Islet precursor cell (in vitro differentiated cells): ENCODE results near the gene FN1.

Experiments used
- DNase-seq: peaks from one replicate; pipeline ENCODE4 v3.0.0-alpha.2; 2018

Gene FN1

DNA sequence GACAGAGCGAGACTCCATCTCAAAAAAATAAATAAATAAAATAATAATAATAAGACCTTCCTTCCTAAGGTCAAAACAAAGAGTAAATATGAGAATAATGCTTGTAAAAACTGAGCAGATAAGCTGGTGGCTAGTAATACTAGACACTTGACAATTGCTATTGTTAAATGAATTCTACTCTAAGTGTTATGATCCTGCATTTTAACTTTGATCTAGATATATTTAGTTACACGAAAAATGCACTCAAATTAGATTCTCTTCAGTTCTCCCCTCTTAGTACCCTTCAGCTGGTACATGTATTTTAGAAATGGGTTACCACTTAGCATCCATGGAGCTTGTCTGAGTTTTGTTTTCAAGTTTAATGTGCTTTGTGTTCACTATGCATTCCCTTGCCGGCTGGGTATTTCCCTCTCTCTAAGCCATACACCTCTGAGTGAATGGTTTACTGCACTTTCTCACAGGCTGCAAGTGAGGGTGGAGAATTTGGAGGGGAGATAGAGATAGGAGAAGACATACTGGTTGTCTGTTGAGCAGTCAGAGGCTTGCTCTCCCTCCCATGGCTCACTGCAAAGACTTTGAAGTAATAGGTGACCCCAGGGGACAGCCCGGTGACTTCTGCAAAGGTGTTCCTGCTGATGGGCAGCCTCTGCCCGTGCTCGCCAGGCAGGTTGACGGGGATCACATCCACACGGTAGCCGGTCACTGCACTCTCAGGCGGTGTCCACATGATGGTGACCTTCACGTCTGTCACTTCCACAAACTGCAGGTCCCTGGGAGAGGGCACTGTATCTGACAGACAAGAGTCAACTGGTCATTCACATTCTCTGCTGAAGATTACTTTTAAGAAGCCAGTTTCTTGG, 29.9 kb downstream of the FN1 start:
- no peak for DNase-seq

DNA sequence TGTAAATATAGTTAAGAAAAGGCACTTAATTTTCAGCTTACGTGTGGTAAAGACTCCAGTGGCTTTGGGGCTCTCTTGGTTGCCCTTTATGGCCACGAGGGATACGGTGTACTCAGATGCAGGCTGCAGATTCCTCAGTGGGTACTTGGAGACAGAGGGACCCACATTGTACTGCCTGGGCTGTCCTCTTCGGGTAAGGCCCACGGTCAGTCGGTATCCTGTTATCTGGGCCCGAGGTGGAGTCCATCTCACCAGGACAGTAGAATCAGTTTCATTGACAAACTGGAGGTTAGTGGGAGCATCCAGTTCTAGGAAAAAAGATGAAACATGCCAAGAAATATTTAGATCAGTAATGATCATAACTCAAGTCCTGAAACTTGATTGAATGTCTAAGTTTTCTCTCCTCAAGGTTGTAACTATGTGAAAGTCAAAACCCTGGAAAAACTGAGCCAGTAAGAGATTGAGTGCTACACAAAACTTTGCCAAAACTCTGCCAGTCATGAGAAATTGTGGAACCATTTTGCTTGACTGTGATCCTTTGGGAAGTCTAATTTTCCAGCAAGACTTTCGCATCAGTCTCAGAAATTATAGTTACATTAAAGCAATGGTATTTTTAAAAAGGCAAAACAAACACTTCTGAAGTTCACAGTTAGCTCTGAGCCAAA, 31.4 kb downstream of the FN1 start:
- no peak for DNase-seq

DNA sequence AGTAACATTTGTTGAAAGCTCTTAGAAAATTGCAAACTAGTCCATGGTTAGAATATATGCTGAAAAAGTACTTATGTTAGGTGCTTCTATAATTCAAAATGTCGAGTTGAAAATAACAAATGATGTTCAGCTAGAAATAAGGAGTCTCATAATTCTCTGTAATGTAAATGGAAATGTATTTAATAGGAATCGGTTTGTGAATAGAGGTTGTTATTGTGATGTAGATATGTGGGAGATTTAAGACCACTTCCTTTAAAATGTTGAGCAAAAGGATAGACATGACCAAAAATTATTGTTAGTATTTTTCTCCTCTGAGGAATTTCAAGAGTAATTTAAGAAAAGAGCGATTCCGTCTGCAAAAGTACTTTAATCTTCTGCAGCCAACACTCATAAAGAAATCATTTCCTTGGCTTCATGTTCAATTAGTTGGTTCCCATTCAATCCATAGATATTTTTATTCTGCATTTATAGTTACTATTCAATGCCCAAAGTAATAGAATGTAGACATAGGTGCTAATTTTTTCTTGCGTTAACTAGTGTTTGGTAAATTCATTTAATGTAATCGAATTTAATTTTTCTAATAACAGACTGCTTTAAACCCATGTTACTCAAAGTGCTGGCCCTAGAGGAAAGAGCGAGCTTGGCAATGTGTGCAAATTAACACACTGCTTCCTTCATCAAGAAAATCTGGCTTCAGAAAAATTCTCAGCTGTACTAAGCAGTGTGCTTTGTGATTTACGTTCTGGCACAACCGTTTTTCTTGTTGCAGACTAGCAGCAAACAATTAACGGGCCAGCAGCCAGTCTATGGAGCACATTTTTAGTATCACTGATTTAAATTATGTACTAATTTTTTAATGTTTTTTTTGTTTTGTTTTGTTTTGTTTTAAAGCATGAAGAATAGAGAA, 32.2 kb downstream of the FN1 start:
- DNase-seq, result no peak

DNA sequence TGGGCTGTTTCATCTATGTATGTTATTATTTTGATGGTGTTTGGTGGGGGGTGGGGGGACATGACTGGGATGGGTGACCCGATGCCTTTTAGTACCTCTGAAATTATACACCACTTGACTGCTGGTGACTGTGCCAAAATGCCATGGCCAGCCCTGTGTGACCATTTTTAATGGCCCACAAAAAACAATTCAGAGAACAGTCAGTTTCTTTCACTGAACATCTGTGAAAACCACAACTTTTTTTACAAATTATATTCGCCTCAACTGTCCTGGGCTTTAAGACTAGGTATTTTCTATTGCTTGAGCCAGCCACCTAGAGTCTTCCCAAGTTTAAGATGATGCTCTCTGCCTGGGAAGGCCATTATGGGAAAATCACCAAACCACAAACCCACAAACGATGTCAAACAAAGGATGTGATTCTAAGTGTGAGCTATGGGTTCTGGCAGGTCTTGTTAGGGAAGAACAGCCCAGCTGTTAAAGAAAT, 33.9 kb downstream of the FN1 start:
- peak; percentile 77 for DNase-seq

DNA sequence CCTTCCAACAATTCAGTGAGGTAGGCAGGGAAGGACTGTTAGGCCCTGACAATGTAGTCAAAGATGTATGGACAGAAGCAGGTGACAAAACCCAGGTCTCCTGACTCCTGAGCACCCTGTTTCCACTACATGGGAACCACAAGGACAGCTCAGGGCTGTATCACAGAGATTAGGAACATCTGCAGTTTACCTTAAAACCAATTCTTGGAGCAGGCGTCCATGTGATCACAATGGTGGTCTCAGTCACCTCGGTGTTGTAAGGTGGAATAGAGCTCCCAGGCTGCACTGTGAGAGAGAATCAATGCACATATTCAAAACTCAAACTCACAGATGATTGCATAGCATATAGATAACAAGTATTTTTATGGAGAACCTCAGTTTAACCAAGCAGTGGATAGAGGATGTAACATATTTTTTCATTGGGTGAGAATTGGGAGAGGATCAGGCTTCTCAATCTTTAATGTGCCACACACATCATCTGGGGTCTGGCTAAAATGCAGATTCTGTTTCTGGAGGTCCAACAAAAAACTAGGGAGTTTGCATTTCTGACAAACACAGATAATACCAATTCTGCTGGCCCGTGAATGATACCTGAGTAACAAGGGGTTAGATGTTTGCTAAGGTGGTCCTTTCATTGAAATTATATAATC, 36.7 kb downstream of the FN1 start:
- DNase-seq, result no peak

DNA sequence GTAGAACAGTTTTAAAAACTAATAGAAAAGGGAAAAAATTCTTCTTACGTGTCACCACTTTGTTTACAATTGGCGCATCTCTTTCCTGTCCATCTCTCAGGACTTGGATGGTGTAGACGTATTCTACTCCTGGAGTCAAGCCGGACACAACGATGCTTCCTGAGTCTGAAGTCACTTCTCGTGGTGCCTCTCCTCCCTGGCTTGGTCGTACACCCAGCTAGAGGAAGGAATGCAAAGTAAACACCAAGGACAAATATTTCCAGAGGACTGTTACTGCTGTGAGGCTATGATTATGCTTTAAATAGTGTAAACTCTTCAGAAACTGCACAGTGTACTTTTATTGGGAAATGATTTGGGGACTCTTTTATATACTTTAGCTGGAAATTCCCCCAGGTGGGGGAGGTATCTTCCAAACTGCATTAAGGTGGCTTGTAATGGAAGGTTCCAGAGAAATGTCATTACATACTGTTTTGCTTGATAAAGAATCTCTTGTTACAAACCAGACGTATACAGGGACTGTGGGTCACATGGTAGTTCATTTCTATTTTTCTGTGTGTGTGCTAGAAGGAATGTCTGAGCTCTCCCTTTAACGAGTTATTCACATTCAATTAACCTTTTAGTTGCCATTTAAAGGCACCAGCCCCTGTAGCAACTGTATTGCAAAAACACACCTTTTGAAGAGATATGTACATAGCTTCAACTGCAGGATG, 38.1 kb downstream of the FN1 start:
- no peak for DNase-seq

DNA sequence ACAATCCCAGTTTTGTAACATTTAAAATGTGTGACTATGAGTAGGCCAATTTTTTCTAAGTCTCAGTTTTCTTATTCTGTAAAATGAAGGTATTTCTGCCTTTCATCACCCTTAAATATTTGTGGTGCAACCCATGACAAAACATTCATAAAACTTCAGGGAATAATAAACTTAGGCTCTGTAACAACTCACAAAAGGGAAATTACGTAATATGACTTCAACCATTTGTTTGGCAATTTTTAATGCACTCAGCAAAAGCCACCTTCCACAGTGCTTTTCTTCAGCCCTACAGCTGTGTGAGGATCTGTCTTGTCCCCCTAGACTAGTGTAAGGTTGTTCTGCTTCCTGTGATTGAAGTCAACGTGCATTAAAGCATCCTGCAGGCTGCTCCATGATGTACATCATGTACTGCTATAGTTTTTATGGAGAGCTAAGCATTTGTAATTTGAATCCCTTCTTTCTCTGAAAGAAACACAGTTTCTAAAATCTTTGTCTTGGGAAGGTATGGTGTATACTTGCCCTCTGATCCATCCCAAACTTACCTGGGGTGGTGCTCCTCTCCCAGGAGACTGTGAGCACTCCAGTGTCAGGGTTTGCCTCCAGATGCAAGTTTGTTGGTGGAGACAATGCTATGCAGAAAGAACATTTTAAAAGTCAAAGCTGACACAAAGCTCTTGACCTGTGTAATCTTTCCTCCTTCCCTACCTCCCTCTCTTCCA, 39.1 kb downstream of the FN1 start:
- no peak for DNase-seq

DNA sequence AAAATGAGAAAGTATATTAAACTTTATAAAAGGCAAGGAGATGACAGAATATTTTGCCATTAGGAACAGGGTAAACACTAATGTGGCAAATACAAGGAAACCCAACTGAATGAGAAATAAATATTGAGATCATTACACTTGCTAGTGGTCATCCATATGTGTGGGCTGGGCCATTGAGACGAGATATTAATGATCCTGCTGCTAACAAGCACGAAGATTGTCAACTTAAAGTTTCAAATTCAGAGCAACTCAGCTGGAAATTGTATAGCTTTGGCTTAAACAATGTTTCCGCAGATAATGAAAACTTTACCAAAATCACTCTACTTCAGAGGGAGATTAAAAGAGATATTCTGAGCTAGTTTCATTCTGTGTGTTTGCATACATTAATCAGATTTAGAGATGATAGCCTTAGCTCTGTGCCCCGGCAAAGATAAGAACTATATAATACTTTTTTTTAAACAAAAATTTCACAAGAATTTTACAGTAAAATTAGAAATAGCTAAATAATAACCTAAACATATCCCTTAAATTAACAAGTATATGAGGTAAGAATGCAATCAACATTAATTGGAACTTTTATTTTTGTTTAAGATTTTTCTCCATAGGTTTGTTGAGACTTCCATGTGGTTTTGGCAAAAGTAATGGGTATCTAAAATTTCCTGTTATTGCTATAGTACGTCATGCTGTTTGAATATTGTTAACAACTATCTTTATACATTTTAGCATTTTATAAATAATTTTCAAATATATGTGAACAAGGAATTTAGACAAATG, 40.0 kb downstream of the FN1 start:
- no peak for DNase-seq

DNA sequence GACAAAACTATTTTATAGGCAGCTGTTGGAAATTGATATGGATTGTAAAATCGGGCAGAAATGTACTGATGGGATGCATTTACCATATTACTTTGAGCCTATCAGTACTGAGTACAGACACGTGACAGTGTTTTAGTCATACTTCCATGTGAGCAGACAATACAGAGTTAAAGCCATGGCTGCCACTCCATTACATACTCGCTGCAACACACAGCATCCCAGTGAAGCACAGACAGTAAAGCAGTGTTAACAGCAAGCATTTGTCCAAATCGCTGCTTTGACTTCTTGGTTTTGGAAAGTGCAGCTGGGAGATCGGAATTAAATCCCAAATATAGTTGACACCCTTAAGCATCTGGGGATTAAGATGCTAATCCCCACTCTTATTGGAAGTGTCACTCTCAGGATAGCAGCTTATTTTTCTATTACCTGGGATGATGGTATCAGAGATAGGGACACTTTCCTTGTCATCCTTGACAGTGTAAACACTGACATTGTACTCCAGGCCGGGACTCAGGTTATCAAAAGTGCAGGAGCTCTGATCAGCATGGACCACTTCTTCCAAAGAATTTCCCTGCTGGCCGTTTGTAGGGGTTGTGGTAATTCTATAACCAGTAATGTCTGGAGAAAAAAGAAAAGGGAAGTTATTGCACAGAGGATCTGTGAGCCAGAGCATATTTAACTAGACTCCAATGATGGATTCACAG, 41.6 kb downstream of the FN1 start:
- DNase-seq, result no peak

DNA sequence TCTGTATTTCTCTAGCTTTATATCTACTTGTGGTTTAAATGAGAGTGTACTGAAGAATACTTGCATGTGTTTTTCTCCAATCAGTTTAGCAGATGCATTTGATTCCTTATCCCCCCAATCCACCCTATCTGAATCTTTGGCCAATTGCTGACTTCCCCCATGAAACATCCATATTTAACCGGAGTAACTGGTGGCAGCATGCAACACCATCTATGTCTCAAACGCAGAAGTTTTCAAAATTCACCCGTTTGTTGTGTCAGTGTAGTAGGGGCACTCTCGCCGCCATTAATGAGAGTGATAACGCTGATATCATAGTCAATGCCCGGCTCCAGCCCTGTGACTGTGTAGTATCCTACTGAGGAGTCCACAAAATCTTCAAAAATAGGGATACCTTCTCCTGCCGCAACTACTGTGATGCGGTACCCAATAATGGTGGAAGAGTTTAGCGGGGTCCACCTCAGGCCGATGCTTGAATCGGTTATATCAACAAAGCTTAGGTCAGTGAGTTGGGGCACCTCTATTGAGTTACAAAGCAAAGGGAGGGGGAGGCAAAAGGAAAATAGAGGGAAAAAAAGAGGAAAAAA, 43.1 kb downstream of the FN1 start:
- no peak for DNase-seq

DNA sequence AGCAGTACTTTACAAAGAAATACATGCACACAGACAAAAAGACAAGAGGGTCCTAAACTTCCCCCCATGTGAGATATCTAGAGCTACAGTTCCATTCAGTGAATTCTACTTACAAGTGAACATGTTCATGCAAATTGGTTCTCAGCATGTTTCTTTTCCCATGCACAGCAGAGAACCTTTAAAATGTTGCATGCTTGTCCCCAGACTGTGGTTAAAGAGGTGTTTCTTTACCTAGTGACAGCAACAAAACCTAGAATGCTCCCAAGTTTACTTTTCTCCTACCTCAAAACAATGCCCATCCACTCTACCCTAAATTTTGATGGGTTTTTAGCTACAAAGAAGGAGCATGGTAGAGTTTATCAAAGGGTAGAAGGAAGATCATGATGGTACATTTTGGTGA, 43.7 kb downstream of the FN1 start:
- DNase-seq, result no peak

DNA sequence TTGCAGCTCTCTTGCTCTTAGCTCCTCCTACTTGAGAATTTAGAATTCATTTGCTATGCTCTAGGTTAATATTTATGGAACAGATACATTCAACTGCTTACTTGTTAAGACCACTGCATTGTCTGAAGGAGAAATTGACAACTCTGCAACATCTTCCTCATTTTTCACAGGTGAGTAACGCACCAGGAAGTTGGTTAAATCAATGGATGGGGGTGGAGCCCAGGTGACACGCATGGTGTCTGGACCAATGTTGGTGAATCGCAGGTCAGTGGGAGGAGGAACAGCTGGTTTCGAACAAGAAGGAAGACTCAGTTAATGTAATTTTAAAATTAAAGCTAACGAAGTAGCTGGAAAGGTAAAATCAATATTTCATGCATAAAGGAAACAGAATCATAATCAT, 44.3 kb downstream of the FN1 start:
- peak; percentile 72 for DNase-seq

DNA sequence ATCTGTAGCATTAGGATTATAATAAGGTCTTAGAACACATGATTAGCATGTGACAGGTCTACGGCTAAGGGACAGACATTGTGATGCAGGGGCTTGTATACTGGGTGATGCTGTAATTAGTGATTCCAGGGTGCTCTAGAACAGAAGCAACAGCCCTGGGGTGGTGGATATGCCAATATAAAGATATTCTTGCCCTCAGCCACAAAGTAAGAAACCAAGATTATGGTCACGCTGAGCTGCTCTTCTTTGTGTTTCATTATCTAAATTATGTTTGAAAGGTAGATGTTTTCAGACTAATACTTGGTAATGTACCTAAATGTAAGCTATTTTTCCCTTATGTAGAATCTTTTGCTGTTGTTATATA, 45.3 kb downstream of the FN1 start:
- no peak for DNase-seq

DNA sequence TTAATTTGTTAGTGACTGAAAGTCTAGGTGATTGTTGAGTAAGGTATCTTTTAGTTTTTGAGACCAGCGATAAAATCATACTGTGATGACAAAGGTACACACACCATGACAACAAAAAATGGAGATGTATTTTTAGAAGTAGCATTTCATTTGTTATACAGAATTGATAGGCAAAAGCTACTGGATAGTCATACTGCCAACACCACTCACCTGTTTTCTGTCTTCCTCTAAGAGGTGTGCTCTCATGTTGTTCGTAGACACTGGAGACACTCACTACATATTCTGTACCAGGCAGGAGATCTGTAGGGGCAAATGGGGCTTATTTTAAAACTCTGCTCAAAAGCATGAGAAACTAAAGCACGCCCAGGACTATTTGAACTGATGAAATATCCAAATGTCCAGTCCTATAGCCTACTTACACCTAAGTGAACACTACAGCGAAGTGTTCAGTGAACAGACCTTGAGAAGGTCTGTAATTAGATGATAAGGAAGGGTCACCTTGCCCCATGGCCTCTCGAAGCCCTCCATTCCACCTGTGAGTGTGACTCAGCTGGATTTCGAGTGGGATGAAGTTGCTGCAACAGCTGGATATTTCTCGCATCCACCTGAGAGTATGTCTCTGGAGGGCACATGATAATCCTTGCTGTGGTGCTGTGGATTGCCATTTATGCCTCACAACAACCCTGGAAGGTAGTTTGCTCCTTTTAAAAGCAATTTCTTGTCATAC, 47.7 kb downstream of the FN1 start:
- no peak for DNase-seq

DNA sequence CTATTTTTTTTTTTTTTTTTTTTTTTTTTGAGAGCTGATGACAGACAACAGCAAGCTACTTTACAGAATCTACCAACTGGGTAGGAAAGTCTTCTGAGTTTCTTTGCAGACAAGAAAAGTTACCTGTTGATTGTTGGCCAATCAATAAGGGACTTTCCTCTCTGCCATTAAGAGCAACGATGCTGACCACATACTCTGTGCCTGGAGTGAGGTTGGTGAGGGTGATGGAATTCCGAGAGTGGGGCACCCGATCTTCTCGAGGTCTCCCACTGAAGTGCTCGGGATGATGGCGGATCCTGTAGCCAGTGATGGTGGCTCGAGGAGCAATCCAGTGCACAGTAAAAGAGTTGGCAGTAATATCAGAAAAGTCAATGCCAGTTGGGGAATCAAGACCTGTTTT, 49.3 kb downstream of the FN1 start:
- DNase-seq, result no peak

DNA sequence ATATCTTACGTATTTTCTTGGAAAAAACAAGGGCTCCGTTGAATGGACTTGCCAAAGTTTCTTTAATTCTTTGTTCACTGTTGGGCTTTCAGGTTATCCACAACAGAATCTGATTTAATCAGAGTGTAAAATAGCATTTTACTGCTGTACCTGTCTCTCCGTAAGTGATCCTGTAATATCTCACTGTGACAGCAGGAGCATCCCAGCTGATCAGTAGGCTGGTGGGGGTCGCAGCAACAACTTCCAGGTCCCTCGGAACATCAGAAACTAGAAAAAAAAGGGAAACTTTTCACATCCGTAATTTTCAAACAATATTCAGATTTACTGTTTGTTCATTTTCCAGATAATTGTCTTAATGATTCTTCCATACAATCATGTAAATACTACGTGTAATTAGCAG, 51.2 kb downstream of the FN1 start:
- DNase-seq, result no peak

DNA sequence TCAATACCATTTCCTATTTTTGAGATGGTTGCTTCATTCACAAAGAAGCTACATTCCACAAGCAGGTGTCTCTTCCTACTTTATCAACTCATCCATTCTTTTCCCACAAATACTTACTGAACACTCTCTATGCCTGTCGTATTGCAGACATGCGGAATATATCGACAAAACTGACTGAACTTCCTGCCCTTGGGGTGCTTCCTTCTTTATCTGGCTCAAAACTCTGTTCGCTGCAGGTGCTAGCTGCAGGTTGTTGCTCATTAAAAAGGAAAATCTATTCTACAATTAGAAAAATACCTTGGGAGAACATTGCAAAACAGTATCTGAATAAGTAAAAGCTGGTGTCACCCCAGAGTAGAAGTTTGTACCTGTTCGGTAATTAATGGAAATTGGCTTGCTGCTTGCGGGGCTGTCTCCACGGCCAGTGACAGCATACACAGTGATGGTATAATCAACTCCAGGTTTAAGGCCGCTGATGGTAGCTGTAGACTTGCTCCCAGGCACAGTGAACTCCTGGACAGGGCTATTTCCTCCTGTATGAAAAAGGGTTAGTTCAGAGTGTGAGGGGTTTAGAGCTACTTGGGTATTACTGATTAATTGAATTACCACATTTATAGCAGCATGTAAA, 52.1 kb downstream of the FN1 start:
- no peak for DNase-seq

DNA sequence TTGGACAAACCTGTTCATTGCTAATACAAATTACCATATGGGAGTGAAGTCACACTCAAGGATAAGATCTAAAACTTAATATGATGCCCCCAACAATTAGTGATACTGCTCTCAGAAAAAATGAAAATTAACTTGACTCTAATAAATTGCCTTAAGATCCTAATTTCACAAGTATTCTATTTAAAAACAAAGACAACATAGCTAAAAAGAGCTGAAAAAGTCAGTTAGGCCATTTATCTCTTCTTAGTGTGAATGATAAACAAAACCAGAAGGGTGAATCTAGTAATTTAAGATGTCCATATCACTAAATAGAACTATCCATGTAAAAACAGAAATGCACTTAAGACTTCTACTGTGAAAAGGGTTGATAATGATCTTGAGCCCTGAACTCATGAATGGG, 53.4 kb downstream of the FN1 start:
- DNase-seq, result no peak

DNA sequence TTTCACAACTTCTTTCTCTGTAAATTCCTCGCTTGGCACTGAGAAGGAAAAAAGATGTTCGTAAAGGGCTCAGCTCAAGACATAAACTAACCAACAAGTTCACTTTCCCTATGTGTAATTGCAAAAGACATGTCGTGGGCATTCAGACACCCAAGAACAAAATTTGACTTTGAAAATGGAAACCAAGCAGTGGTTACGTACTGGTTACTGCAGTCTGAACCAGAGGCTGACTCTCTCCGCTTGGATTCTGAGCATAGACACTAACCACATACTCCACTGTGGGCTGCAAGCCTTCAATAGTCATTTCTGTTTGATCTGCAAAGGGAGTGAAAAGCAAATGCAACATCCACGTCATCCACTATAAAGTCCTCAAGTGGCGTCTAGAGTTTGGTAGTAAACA, 53.9 kb downstream of the FN1 start:
- DNase-seq, result no peak
